D721Med (cell line): ENCODE results near the gene TBATA.

Source experiments
- DNase-seq: peaks from one replicate; pipeline ENCODE4 v3.0.0; 2011; ENCODE audit warnings: low spot score; ENCODE audit not compliant: insufficient read length
- FAIRE-seq: peaks from 2 replicates; lab custom pipeline; 2011; peaks lifted over from hg19 to GRCh38; lab: Jason Lieb, UNC
- CTCF ChIP-seq: IDR thresholded peaks from 2 replicates; pipeline ENCODE4 v1.5.1; 2012; ENCODE audit warnings: mild to moderate bottlenecking, control low read depth; ENCODE audit not compliant: insufficient read depth; ENCODE audit errors: missing control alignments

The TBATA gene

GRCh38 chr10:70747192-70747965, 37.8 kb downstream of the TBATA start:
- DNase-seq = no peak
- no peak for TF ChIP-seq CTCF
- no peak for FAIRE-seq

GRCh38 chr10:70745555-70745954, 39.6 kb downstream of the TBATA start:
- DNase-seq (no peak), FAIRE-seq (no peak)
- TF ChIP-seq CTCF = no peak

- no peak for DNase-seq
- FAIRE-seq = no peak
- TF ChIP-seq CTCF = no peak
Observed at GRCh38 chr10:70744617-70745143, 40.5 kb downstream of the TBATA start.

GRCh38 chr10:70743879-70744278, 41.3 kb downstream of the TBATA start:
- DNase-seq = no peak
- no peak for TF ChIP-seq CTCF
- FAIRE-seq = no peak

- no peak for TF ChIP-seq CTCF
- FAIRE-seq (no peak), DNase-seq (no peak)
Observed at GRCh38 chr10:70743430-70743788, 41.8 kb downstream of the TBATA start.

- no peak for DNase-seq
- no peak for FAIRE-seq
- TF ChIP-seq CTCF = no peak
Observed at GRCh38 chr10:70742537-70743429, 42.4 kb downstream of the TBATA start.
